ENCODE measurements around the gene ALDH7A1.
A peak's percentile ranks its signal among the peaks of the same experiment; 100 is the strongest.
"Not testable (repeated sequence)": the region's sequence is repeated elsewhere in the genome, so short reads cannot be mapped to it uniquely, and the experiment has no call there.

The ALDH7A1 gene

GRCh38 chr5:126591549-126591948 is 3.5 kb downstream of the ALDH7A1 start:
- DNase-seq = no peak

- DNase-seq = no peak
Observed at GRCh38 chr5:126589536-126590297, 5.3 kb downstream of the ALDH7A1 start.

GRCh38 chr5:126587551-126588390 is 7.2 kb downstream of the ALDH7A1 start:
- no peak for DNase-seq

- no peak for DNase-seq
Observed at GRCh38 chr5:126583761-126584160, 11.3 kb downstream of the ALDH7A1 start.

GRCh38 chr5:126579716-126580115 is 15.3 kb downstream of the ALDH7A1 start:
- DNase-seq = no peak

GRCh38 chr5:126577415-126577814 is 17.6 kb downstream of the ALDH7A1 start:
- no peak for DNase-seq

- no peak for DNase-seq
Observed at GRCh38 chr5:126576974-126577373, 18.0 kb downstream of the ALDH7A1 start.

- no peak for DNase-seq
Observed at GRCh38 chr5:126575644-126576043, 19.4 kb downstream of the ALDH7A1 start.

- no peak for DNase-seq
Observed at GRCh38 chr5:126568206-126568755, 26.7 kb downstream of the ALDH7A1 start.

- DNase-seq = no peak
Observed at GRCh38 chr5:126562823-126563222, 32.2 kb downstream of the ALDH7A1 start.

- no peak for DNase-seq
Observed at GRCh38 chr5:126561908-126562307, 33.1 kb downstream of the ALDH7A1 start.

- not testable (repeated sequence) for DNase-seq
Observed at GRCh38 chr5:126555101-126555500, 39.9 kb downstream of the ALDH7A1 start.

- DNase-seq = no peak
Observed at GRCh38 chr5:126552614-126553013, 42.4 kb downstream of the ALDH7A1 start.

GRCh38 chr5:126544087-126544740 is 50.8 kb downstream of the ALDH7A1 start:
- DNase-seq = peak; percentile 55

GRCh38 chr5:126543660-126544059 is 51.4 kb downstream of the ALDH7A1 start:
- DNase-seq = no peak

- DNase-seq = no peak
Observed at GRCh38 chr5:126543009-126543408, 52.0 kb downstream of the ALDH7A1 start.

GRCh38 chr5:126542441-126542840 is 52.6 kb downstream of the ALDH7A1 start:
- no peak for DNase-seq

- DNase-seq = no peak
Observed at GRCh38 chr5:126540631-126541030, 54.4 kb downstream of the ALDH7A1 start.

GRCh38 chr5:126538579-126538978 is 56.4 kb downstream of the ALDH7A1 start:
- no peak for DNase-seq

- DNase-seq = no peak
Observed at GRCh38 chr5:126536874-126537273, 58.1 kb downstream of the ALDH7A1 start.

- no peak for DNase-seq
Observed at GRCh38 chr5:126535856-126536545, 59.0 kb downstream of the ALDH7A1 start.

- no peak for DNase-seq
Observed at GRCh38 chr5:126534553-126534952, 60.5 kb downstream of the ALDH7A1 start.
